GM21447 (cell line): Measurements from ENCODE around the gene CAPZA1.

ENCODE experiments used
- ATAC-seq: cut with Tn5 transposase; IDR thresholded peaks from one replicate; pipeline ENCODE4 v1.9.1; 2021; ENCODE audit not compliant: unreplicated experiment

CAPZA1 gene

GRCh38 chr1:112675728-112676381 lies 56.2 kb downstream of the CAPZA1 start:
- ATAC-seq: no peak

- no peak for ATAC-seq
These were observed 56.9 kb downstream of the CAPZA1 start for GRCh38 chr1:112676543-112676942.

- no peak for ATAC-seq
These were observed 57.9 kb downstream of the CAPZA1 start for GRCh38 chr1:112677501-112677900.

- no peak for ATAC-seq
These were observed 59.0 kb downstream of the CAPZA1 start for GRCh38 chr1:112678605-112679004.

GRCh38 chr1:112685913-112686312 lies 66.3 kb downstream of the CAPZA1 start:
- no peak for ATAC-seq

- no peak for ATAC-seq
These were observed 66.8 kb downstream of the CAPZA1 start for GRCh38 chr1:112686417-112686816.

- ATAC-seq: no peak
These were observed 67.2 kb downstream of the CAPZA1 start for GRCh38 chr1:112686835-112687234.

GRCh38 chr1:112687361-112687760 lies 67.7 kb downstream of the CAPZA1 start:
- no peak for ATAC-seq

GRCh38 chr1:112687785-112688496 lies 68.3 kb downstream of the CAPZA1 start:
- no peak for ATAC-seq

GRCh38 chr1:112688781-112689193 lies 69.2 kb downstream of the CAPZA1 start:
- ATAC-seq: no peak

GRCh38 chr1:112689196-112689841 lies 69.7 kb downstream of the CAPZA1 start:
- no peak for ATAC-seq

- ATAC-seq: no peak
These were observed 70.2 kb downstream of the CAPZA1 start for GRCh38 chr1:112689842-112690237.

GRCh38 chr1:112692681-112693080 lies 73.0 kb downstream of the CAPZA1 start:
- no peak for ATAC-seq

- no peak for ATAC-seq
These were observed 74.2 kb downstream of the CAPZA1 start for GRCh38 chr1:112693821-112694220.

GRCh38 chr1:112694363-112694929 lies 74.8 kb downstream of the CAPZA1 start:
- no peak for ATAC-seq

GRCh38 chr1:112695276-112695675 lies 75.6 kb downstream of the CAPZA1 start:
- no peak for ATAC-seq

- ATAC-seq: no peak
These were observed 77.1 kb downstream of the CAPZA1 start for GRCh38 chr1:112696578-112697314.

GRCh38 chr1:112697781-112698201 lies 78.2 kb downstream of the CAPZA1 start:
- no peak for ATAC-seq

GRCh38 chr1:112698366-112699310 lies 79.0 kb downstream of the CAPZA1 start:
- ATAC-seq: no peak
